Measurements from ENCODE around the gene SELENON. TPM values are rescaled to one million over a fixed set of nuclear protein-coding genes. Genes with fewer than 3 reads are reported as not detected.
A peak's percentile ranks its signal among the peaks of the same experiment; 100 is the strongest.

SELENON gene
- total RNA-seq, 1 donor from 2014 or later, result 27.8 TPM

GRCh38 chr1:25793585-25794170 lies 6.3 kb upstream of the SELENON start:
- no peak for DNase-seq (ENCODE audit: low read depth in 2 of 2)

- DNase-seq (ENCODE audit: low read depth in 2 of 2), result no peak
Measured at GRCh38 chr1:25794325-25794724, 5.7 kb upstream of the SELENON start.

DNA sequence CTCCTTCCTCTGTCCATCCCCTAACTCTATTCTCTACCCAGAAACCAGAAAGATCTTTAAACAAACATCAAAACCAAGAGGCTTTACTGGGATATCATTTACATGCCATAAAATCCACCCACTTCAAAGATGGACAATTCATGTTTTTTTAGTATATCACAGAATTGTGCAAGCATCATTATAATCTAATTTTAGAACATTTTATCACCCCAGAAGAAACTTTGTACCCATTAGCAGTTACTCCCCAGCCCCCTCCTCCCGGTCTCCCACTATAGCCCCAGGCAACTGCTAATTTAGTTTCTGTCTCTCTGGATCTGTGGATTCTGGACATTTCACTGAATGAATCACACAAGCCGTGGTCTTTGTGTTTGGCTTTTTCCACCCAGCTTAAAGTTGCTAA lies 4.8 kb upstream of the SELENON start:
- DNase-seq (ENCODE audit: low read depth in 2 of 2), result no peak

DNA sequence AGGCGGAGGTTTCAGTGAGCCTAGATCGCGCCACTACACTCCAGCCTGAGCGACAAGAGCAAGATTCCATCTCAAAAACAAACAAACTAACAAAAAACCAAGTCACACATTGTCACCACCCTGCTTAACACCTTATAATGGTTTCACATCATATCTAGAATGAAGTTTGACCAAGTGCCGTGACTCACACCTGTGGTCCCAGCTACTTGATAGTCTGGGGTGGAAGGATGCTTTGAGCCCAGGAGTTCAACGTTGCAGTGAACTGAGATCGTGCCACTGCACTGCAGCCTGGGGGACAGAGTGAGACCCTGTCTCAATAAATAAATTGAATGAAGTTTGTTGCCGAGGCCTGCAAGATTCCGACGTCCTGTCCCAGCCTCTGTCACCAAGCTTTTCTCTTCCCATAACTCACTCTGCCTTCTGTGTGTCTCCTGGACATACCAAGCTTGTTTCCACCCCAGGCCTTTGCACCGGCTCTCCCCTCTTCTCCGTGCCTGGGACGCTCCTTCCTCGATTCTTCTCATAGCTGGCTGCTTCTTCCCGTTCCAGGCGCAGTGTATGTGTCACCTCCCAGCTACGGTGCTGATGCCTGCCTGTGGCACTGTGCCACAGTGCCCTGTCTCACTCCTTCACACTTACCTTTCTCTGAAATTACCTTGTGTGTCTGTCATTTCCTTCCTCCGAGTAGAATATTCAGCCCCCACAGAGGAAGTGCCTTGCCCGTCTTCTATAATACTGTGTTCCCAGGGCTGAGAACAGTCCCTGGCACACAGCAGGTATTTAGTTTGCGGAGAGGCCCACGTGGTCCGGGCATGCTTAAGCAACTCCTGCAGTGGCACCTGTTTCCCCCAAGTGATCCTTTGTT lies 3.8 kb upstream of the SELENON start:
- no peak for DNase-seq (ENCODE audit: low read depth in 2 of 2)

GRCh38 chr1:25796811-25797458 lies 3.1 kb upstream of the SELENON start:
- peak; percentile 75 to 89 for DNase-seq (ENCODE audit: low read depth in 2 of 2)

DNA sequence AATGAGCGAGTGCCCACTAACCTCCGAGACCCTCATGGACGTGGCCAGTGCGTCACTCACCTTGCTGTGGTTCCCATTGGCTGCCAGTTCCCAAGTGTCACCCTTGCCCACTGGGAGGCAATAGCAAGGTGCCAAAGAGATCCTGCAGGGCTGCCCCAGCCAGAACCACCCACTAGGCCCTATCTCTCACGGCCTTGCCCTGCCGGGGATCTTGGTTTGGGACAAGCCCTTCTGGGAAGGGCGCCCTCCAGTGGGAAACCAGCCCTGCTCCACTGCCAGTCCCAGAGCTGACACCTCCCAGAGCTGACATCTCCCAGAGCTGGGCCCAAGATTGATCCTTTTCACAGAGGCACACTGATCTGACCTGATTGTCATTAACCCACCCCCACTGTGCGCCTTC lies 2.1 kb upstream of the SELENON start:
- peak; percentile 26 to 39 for DNase-seq (ENCODE audit: low read depth in 2 of 2)

DNA sequence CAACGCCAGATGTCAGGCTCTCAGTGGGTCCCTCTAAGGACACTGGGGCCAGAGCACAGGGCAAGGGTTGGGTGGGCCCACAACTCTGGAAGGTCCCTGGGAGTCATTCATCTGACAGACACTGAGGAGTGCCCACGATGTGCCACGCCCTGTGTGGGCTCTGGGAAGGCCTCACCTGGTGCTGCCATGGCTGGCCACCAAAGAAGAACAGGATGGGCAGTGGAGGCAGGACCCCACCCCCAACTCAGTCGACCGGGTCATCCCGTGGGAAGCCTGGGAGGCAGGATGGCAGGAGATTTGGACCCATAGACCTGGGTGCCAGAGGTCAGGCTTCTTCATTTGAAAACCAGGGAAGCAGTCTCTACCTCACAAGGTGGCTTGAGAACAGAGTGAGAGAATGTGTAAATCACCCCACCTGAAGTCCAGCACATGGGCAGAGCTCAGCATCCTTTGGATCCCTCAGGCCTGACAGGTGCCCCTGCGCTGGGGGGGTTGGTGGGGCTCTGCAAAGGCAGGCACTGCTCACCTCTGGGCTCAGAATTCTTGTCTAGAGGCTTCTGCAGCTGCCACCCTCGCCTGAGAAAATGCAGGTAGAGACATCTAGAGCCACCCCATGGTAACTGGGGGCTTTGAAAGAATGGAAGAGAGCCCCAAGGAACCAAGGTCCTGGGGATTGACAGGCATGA lies 1.2 kb upstream of the SELENON start:
- no peak for DNase-seq (ENCODE audit: low read depth in 2 of 2)

DNA sequence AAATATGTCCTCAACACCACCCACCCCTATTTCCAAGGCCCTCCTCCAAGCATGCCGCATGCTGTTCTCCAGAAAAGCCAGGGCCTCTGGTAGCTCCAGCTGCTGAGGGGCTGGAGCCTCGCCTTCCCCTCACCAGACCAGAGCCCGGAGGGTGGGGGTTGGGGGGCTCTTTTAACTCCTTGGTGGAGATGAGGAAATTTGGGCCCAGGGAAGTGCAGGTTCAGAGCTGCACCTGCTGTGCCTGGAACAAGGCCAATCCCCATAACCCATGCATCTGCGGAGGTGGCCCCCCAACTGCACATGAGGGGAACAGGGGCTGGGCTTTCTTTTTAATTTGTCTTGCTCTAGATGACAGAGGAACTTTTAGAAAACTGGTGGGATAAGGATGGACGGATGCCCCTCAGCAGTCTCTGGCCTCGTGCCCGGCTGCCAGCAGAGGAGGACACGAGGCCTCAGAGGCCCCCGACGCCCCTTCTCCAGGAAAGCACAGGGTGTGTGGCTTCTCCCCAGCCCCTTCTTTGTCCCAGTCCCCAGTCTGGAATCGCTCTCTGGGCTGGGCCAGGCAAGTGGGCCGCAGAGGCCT lies 550 bp upstream of the SELENON start:
- no peak for DNase-seq (ENCODE audit: low read depth in 2 of 2)

DNA sequence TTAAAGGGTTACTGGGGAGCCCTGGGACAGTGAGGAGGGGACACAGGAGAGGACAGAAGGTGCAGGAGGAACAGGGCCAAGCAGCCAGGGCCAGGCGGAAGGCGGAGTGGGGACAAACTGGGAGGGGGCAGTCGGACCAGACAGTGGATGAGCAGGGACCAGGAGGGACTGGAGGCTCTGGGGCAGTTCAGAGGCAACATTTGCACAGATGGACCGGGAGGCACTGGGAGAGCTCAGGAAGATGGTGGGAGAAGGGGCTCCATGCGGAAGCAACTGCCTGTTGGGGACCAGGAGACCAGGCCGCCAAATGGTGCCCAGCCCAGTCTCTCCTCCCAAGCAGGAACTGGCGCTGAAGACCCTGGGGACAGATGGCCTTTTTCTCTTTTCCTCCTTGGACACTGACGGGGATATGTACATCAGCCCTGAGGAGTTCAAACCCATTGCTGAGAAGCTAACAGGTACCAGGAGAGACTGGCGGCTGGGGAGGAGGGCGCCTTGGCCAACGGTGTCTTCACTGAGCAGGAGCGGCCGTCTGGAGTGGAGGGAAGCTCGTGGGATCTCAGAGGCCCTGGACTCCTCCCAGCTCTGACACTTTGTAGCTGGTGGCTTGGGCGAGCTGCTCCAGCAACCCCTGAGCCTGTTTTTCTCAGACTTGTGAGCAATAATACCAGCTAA lies 847 bp downstream of the SELENON start:
- DNase-seq (ENCODE audit: low read depth in 2 of 2), result no peak

DNA sequence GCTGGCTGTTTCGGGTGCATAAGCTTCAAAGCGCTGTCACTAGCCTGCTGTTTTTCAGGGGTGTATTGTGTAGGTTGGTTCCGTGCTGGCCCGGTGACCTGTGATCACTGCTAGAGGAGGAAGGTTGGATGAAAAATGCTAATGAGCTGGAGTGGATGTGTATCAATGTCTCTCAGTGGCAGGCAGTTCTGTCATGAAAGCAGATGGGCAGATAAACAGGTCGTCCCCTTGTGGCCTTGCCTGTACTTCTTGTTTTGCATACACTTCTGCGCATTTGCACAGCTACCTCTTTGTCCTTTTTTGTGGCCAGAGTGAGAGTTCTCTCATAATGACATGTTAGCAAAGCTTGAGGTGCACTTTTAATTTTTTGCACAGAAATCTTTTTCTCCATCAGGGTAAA lies 2.9 kb downstream of the SELENON start:
- DNase-seq (ENCODE audit: low read depth in 2 of 2), result no peak

DNA sequence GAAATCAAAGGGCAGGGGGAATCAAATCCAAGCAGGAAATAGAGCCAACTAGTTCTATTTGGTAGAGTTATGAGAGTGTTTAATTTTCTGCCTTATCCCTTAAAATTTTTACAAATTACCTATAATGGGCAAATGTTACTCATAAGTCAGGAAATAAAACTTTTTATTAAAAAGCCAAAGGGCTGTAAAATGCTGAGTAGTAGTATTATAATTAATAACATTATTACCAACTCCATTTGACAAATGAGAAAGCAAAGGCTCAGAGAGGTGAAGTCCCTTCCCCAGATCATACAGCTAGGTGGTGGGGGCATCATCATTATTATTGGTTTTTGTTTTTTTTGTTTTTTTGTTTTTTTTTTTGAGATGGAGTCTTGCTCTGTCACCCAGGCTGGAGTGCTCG lies 3.4 kb downstream of the SELENON start:
- no peak for DNase-seq (ENCODE audit: low read depth in 2 of 2)

- peak; percentile 36 to 38 for DNase-seq (ENCODE audit: low read depth in 2 of 2)
Measured at GRCh38 chr1:25804244-25804963, 4.4 kb downstream of the SELENON start.

- DNase-seq (ENCODE audit: low read depth in 2 of 2), result peak; percentile 41 to 76
Measured at GRCh38 chr1:25804964-25805862, 5.2 kb downstream of the SELENON start.

- DNase-seq (ENCODE audit: low read depth in 2 of 2), result peak; percentile 60 to 84
Measured at GRCh38 chr1:25805863-25806225, 5.9 kb downstream of the SELENON start.

DNA sequence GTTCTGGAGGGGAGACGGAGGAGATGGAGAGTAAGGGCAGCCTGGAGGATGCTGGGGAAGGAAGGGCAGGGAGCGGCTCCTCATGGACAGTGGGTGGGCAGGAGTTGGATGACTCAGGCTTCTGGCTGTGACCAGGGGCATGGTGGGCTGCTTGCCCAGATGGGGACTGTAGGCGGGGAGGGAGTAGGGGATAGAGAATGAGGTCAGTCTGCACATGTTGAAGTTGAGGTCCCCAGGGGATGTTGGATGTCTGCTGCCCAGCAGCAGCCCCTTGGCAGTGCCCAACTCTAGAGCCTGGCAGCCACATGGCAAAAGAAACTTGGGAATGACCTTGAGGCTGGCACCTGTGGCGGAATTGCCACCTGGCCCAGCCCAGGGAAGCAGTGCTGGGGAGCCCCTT lies 6.4 kb downstream of the SELENON start:
- DNase-seq (ENCODE audit: low read depth in 2 of 2), result peak; percentile 33 to 54

GRCh38 chr1:25807480-25808390 lies 7.7 kb downstream of the SELENON start:
- no peak for DNase-seq (ENCODE audit: low read depth in 2 of 2)

DNA sequence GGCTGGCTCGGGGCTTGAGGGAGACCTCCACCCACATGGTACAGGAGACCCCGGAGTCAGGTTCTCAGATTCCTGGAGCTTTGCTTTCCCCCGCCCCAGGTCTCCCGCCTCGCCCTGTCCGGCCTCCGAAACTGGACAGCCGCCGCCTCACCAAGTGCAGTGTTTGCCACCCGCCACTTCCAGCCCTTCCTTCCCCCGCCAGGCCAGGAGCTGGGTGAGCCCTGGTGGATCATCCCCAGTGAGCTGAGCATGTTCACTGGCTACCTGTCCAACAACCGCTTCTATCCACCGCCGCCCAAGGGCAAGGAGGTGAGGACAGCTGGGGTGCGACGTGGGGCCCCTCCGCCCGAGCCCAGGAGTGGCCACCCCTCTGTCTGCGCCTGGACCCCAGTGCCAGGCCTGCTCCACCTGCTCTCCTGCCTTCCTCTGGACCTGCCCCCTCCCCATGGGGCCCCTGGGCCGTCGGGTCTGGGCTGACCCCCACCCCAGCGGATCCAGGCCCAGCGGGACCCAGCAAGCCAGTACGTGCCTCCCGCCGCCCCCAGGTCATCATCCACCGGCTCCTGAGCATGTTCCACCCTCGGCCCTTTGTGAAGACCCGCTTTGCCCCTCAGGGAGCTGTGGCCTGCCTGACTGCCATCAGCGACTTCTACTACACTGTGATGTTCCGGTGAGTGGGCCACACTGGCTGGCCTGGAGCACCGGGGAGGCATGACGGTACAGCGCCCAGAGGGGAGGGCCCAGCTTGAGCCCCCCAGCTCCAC lies 8.7 kb downstream of the SELENON start:
- DNase-seq (ENCODE audit: low read depth in 2 of 2), result no peak
